Measurements from ENCODE around the gene CHRM5.

Gene CHRM5

GRCh38 chr15:34102175-34102925 is 134.1 kb downstream of the CHRM5 start:
- no peak for DNase-seq

DNA sequence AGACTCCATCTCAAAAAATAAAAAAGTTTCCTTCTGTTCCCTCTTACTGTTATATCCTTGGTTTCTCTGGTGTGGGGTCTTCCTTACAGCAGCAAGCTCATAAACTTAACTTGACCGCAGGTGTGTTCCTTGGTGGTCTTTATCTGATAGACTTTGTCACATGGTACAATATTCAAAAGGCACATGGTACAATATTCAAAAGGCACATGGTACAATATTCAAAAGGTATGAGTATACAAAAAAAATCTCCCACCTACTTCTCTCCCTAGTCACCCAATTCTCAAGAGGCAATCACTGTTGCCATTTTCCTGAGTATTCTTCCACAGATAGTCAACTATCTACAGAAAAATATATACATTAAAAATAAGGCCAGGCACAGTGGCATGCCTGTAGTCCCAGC is 138.1 kb downstream of the CHRM5 start:
- DNase-seq: no peak

DNA sequence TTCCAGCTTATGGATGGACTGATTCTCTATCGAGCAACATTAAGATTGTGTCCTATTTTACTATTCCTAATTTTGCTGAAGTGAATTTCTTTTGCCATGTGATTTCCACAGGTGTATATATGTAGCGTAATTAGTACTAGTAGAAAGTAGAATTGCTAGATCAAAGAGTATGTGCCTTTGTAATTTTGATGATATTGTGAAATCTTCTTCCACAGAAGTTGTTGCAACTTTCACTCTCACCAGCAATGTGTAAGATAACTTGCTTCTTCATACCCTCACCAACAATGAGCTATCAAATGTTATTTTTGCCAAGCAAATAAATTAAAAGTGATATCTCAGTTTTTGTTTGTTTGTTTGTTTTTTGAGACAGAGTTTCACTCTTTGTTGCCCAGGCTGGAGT is 139.0 kb downstream of the CHRM5 start:
- DNase-seq: no peak

- peak in 1 of 5 donors; percentile 27 for DNase-seq
These were observed 141.7 kb downstream of the CHRM5 start for GRCh38 chr15:34109797-34110663.

DNA sequence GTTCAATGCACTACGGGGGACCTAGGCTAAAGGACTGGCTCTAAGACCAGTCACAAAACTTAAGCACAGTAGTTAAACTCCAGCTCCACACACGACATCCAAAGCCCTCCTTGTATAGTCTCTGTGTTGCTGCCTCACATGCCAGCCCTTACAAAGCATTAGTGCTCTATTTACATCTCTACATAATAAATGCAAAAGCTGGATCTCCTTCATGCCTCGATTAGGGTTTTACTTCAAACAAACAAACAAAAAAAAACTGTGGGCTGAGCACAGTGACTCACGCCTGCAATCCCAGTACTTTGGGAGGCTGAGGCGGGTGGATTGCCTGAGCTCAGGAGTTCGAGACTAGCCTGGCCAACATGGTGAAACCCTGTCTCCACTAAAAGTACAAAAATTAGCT is 143.2 kb downstream of the CHRM5 start:
- no peak for DNase-seq

DNA sequence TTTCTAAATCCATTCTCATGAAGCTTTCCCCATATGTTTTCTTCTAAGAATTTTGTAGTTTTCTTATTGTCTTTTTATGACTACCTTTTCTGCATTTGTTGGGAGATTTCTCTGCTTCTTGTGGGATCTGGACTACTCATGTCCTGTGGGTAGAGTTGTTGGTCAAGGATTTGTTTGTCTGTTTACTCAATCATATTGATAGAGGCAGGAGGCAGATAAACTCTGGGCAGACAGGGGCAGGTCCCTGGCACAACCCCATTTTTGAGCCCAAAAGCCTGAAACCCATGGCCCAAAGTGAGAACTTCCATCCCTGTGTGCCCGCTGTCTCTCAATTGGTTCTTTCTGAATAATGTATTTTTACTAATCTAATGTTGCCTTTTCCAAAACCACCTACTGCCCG is 145.9 kb downstream of the CHRM5 start:
- no peak for DNase-seq

GRCh38 chr15:34114739-34115138 is 146.4 kb downstream of the CHRM5 start:
- no peak for DNase-seq

- no peak for DNase-seq
These were observed 148.3 kb downstream of the CHRM5 start for GRCh38 chr15:34116620-34117019.

Measured in T-helper 1 cell (primary cell).